Peyer's patch (tissue), 4 donors: ENCODE measurements around the gene B4GALT7.

Experiments used
- CTCF ChIP-seq, 6 experiments: fragments of 450-650 bp in 4 of 6; fragments of 200-600 bp in 2 of 6; sonication (generic) in 1 of 6; IDR thresholded peaks; one replicate each; pipeline ENCODE4 v1.5.1; 2017 to 2019; ENCODE audit warnings: antibody characterized with exemption in 6 of 6, mild to moderate bottlenecking in 3 of 6, moderate library complexity in 1 of 6
- POLR2A ChIP-seq, 2 donors: fragments of 450-650 bp; IDR thresholded peaks; one replicate each; pipeline ENCODE4 v1.5.1; 2017; ENCODE audit warnings: antibody characterized with exemption in 2 of 2, mild to moderate bottlenecking in 2 of 2, moderate library complexity in 2 of 2

DNA sequence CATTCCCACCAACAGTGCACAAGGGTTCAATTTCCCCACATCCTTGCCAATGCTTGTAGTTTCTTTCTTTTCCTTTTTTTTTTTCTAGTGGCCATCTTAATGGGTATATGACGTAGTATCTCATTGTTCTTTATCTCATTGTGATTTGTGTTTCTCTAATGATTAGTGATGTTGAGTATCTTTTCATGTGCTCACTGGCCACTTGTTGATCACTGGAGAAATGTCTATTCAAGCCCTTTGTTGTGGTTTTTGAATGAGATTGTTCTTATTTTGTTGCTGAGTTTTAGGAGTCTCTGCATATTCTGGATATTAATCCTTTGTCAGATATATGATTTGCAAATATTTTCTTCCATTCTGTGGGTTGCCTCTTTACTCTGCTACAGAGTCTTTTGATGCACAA lies 9.5 kb upstream of the B4GALT7 start:
- TF ChIP-seq CTCF (IDR thresholded peaks at IDR 0.05), result no peak
- no peak for TF ChIP-seq POLR2A (IDR thresholded peaks at IDR 0.05)
